GM18520 (cell line): ENCODE measurements around the gene IFNL3.
"Not testable (repeated sequence)": the region's sequence is repeated elsewhere in the genome, so short reads cannot be mapped to it uniquely, and the experiment has no call there.

Experiments
- ATAC-seq: cut with Tn5 transposase; IDR thresholded peaks from one replicate; pipeline ENCODE4 v1.9.1; 2021; ENCODE audit not compliant: unreplicated experiment

IFNL3 gene

GRCh38 chr19:39244410-39245100, at the start of gene IFNL3:
TSS of gene IFNL3 (minus strand) at chr19:39245006. CDS start at chr19:39244967, 39 bp downstream.
- ATAC-seq: not testable (repeated sequence)

GRCh38 chr19:39293394-39293793, 48.6 kb upstream of the IFNL3 start:
- no peak for ATAC-seq

- ATAC-seq: no peak
Observed at GRCh38 chr19:39284032-39284431, 39.2 kb upstream of the IFNL3 start.

GRCh38 chr19:39282021-39282420, 37.2 kb upstream of the IFNL3 start:
- ATAC-seq: no peak

GRCh38 chr19:39277598-39277997, 32.8 kb upstream of the IFNL3 start:
- ATAC-seq: no peak

- no peak for ATAC-seq
Observed at GRCh38 chr19:39276740-39277139, 31.9 kb upstream of the IFNL3 start.

GRCh38 chr19:39275578-39275977, 30.8 kb upstream of the IFNL3 start:
- no peak for ATAC-seq

GRCh38 chr19:39273859-39274258, 29.1 kb upstream of the IFNL3 start:
- ATAC-seq: not testable (repeated sequence)

GRCh38 chr19:39270036-39270871, 25.4 kb upstream of the IFNL3 start:
- ATAC-seq: no peak

- not testable (repeated sequence) for ATAC-seq
Observed at GRCh38 chr19:39269369-39269768, 24.6 kb upstream of the IFNL3 start.

- ATAC-seq: not testable (repeated sequence)
Observed at GRCh38 chr19:39268531-39269223, 23.9 kb upstream of the IFNL3 start.

- ATAC-seq: not testable (repeated sequence)
Observed at GRCh38 chr19:39268085-39268484, 23.3 kb upstream of the IFNL3 start, which contains the start of gene IFNL2. TSS of gene IFNL2 (plus strand) at chr19:39268396. CDS start at chr19:39268569, 173 bp downstream.

- no peak for ATAC-seq
Observed at GRCh38 chr19:39265321-39265916, 20.6 kb upstream of the IFNL3 start.

- ATAC-seq: no peak
Observed at GRCh38 chr19:39264306-39265290, 19.8 kb upstream of the IFNL3 start.

GRCh38 chr19:39263912-39264305, 19.1 kb upstream of the IFNL3 start:
- no peak for ATAC-seq

- no peak for ATAC-seq
Observed at GRCh38 chr19:39262496-39262895, 17.7 kb upstream of the IFNL3 start.

GRCh38 chr19:39261704-39262103, 16.9 kb upstream of the IFNL3 start:
- no peak for ATAC-seq

GRCh38 chr19:39257227-39257626, 12.4 kb upstream of the IFNL3 start:
- ATAC-seq: no peak

- ATAC-seq: no peak
Observed at GRCh38 chr19:39254531-39255345, 9.9 kb upstream of the IFNL3 start.
